DND-41 (cell line): Measurements from ENCODE around the gene COL8A2.

Source experiments
- ATAC-seq: fragments of 200-7000 bp; cut with Tn5 transposase; 3 replicates; pipeline ENCODE4 v1.9.1; 2021; ENCODE audit warnings: low read depth; ENCODE audit not compliant: insufficient read depth
- DNase-seq: peaks from one replicate; pipeline ENCODE4 v3.0.0-alpha.2; 2020
- H2AFZ ChIP-seq: 2 replicates; pipeline ENCODE4 v1.6.0; 2012; ENCODE audit warnings: low read depth, low read length
- H3K27ac ChIP-seq: 2 replicates; pipeline ENCODE4 v1.5.1; 2012; ENCODE audit warnings: low read length, inconsistent platforms
- H3K27me3 ChIP-seq: fragments of 200-600 bp; sonication (generic); 2 replicates; pipeline ENCODE4 v1.6.0; 2012; ENCODE audit warnings: low read length, mild to moderate bottlenecking, inconsistent platforms; ENCODE audit not compliant: insufficient read depth, poor library complexity
- H3K36me3 ChIP-seq: 2 replicates; pipeline ENCODE4 v1.5.1; 2012; ENCODE audit warnings: low read length, inconsistent platforms; ENCODE audit not compliant: insufficient read depth
- H3K4me1 ChIP-seq: 2 replicates; pipeline ENCODE4 v1.5.1; 2012; ENCODE audit warnings: mild to moderate bottlenecking, low read length; ENCODE audit not compliant: insufficient read depth
- H3K4me2 ChIP-seq: 2 replicates; pipeline ENCODE4 v1.6.0; 2012; ENCODE audit warnings: mild to moderate bottlenecking, moderate library complexity, low read length, inconsistent platforms; ENCODE audit not compliant: insufficient read depth
- H3K4me3 ChIP-seq, 2 experiments: fragments of 200-600 bp in 1 of 2; shearing (Covaris generic) in 1 of 2; 2 replicates each; pipeline ENCODE4 v1.5.1; 2012 to 2016; ENCODE audit warnings: inconsistent platforms in 2 of 2, low read length in 2 of 2, mild to moderate bottlenecking in 2 of 2, low read depth in 1 of 2, moderate library complexity in 1 of 2
- H3K79me2 ChIP-seq: 2 replicates; pipeline ENCODE4 v1.6.0; 2012; ENCODE audit warnings: low read length, inconsistent platforms; ENCODE audit not compliant: insufficient read depth
- H3K9ac ChIP-seq: 2 replicates; pipeline ENCODE4 v1.6.0; 2012; ENCODE audit warnings: low read depth, mild to moderate bottlenecking, inconsistent platforms, low read length, moderate library complexity
- H3K9me3 ChIP-seq: 2 replicates; pipeline ENCODE4 v1.5.1; 2012; ENCODE audit warnings: low read length, moderate library complexity, mild to moderate bottlenecking, inconsistent platforms; ENCODE audit not compliant: insufficient read depth, severe bottlenecking
- H4K20me1 ChIP-seq: 2 replicates; pipeline ENCODE4 v1.6.0; 2012; ENCODE audit warnings: low read length; ENCODE audit not compliant: insufficient read depth
- EZH2 ChIP-seq: IDR thresholded peaks from 3 replicates; pipeline ENCODE4 v1.6.1; 2012; ENCODE audit warnings: borderline replicate concordance, low read depth, mild to moderate bottlenecking, moderate library complexity, low read length, inconsistent platforms; ENCODE audit not compliant: severe bottlenecking
- TF ChIP-seq, protein P1 (sequence below): IDR thresholded peaks from 2 replicates; pipeline ENCODE4 v1.5.1; 2012; ENCODE audit warnings: borderline replicate concordance, low read length, moderate library complexity, mild to moderate bottlenecking; ENCODE audit not compliant: poor library complexity, severe bottlenecking; ENCODE audit errors: extremely low read depth

Gene COL8A2

DNA sequence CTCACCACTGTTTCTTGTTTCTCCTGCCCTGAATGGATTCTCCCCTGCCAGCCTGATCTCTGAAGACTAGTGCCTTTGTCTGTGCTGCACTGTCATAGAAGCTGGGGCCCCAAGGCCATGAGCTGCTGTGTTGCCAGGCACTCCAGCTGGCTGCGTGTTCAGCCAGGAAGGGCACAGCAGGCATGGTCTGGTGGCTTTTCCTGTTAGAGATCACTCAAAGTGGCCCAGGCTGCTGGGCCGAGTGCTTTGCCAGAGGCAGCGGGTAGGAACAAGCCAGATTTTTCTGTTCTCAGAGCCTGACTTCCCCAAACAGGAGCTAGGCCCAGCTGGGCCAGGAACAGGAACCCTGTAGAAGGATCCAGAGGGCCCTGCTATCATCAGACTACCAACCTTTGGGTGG is 31.1 kb downstream of the COL8A2 start:
- DNase-seq (no peak), ATAC-seq (no peak)
- Histone ChIP-seq H3K9me3 (no peaks in the 10 kb centered on the region), H2AFZ (no peak overlapping the region), H3K27ac (no peak overlapping the region), H3K4me2 (no peak overlapping the region), H3K36me3 (peaks cover 51% of the 10 kb centered on the region), H3K4me3 (no peak overlapping the region), H3K4me1 (peaks cover 27% of the 10 kb centered on the region), H3K27me3 (no peaks in the 10 kb centered on the region), H3K9ac (no peak overlapping the region), H3K79me2 (peaks cover 38% of the 10 kb centered on the region), H4K20me1 (peaks cover 28% of the 10 kb centered on the region)
- TF ChIP-seq EZH2: no peak
- TF ChIP-seq, protein P1, sequence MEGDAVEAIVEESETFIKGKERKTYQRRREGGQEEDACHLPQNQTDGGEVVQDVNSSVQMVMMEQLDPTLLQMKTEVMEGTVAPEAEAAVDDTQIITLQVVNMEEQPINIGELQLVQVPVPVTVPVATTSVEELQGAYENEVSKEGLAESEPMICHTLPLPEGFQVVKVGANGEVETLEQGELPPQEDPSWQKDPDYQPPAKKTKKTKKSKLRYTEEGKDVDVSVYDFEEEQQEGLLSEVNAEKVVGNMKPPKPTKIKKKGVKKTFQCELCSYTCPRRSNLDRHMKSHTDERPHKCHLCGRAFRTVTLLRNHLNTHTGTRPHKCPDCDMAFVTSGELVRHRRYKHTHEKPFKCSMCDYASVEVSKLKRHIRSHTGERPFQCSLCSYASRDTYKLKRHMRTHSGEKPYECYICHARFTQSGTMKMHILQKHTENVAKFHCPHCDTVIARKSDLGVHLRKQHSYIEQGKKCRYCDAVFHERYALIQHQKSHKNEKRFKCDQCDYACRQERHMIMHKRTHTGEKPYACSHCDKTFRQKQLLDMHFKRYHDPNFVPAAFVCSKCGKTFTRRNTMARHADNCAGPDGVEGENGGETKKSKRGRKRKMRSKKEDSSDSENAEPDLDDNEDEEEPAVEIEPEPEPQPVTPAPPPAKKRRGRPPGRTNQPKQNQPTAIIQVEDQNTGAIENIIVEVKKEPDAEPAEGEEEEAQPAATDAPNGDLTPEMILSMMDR: no peak

DNA sequence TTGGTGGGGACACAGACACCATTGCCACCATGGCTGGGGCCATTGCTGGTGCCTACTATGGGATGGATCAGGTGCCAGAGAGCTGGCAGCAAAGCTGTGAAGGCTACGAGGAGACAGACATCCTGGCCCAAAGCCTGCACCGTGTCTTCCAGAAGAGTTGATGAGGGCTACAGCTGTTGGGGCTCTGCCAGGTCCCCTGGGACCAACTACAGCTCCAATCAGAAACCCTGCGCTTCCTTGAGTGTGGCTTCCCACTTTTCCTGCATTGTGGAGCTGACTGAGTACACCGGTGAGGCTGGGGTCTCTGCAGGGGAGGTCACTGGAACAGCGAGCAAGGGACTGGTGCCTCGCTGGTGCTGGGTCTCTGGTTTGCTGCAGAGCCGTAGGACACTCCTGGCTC is 31.8 kb downstream of the COL8A2 start:
- no peak for ATAC-seq
- Histone ChIP-seq H4K20me1 (peaks cover 28% of the 10 kb centered on the region), H3K4me2 (no peak overlapping the region), H2AFZ (no peak overlapping the region), H3K79me2 (peaks cover 40% of the 10 kb centered on the region), H3K27me3 (no peaks in the 10 kb centered on the region), H3K4me3 (no peak overlapping the region), H3K9me3 (no peaks in the 10 kb centered on the region), H3K4me1 (peaks cover 31% of the 10 kb centered on the region), H3K9ac (no peak overlapping the region), H3K27ac (no peak overlapping the region), H3K36me3 (peaks cover 51% of the 10 kb centered on the region)
- no peak for TF ChIP-seq EZH2
- TF ChIP-seq, protein P1: no peak
- no peak for DNase-seq

DNA sequence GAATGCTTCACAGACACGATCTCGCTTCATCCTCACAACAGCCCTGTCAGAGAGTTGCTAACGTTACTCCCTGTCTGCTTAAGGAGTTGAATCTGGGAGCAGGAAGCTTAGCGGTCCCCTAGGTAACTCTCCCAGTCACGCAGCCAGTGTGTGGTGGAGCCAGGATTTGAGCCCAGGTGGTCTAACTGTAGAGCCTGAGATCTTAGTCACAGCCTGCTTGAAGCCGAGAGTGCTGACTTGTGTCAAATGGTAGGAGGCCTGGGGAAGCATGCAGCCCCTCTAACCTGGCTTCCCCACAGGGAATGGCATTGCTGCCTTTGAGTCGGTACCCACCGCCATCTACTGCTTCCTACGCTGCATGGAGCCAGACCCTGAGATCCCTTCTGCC is 32.2 kb downstream of the COL8A2 start:
- H3K9ac ChIP-seq: no peak overlapping the region
- TF ChIP-seq EZH2: no peak
- TF ChIP-seq, protein P1: no peak
- H3K4me2 ChIP-seq: no peak overlapping the region
- no peaks in the 10 kb centered on the region for H3K9me3 ChIP-seq
- peaks cover 28% of the 10 kb centered on the region for H4K20me1 ChIP-seq
- DNase-seq: no peak
- H2AFZ ChIP-seq: no peak overlapping the region
- ATAC-seq: no peak
- no peaks in the 10 kb centered on the region for H3K27me3 ChIP-seq
- no peak overlapping the region for H3K4me3 ChIP-seq
- peaks cover 40% of the 10 kb centered on the region for H3K79me2 ChIP-seq
- peaks cover 35% of the 10 kb centered on the region for H3K4me1 ChIP-seq
- peaks cover 51% of the 10 kb centered on the region for H3K36me3 ChIP-seq
- H3K27ac ChIP-seq: no peak overlapping the region
